ENCODE results near the gene MAPRE3. TPM values are rescaled to one million over a fixed set of nuclear protein-coding genes. Genes with fewer than 3 reads are reported as not detected.

The MAPRE3 gene
- total RNA-seq, 2 experiments from 2014 or later, result 1.6 to 1.7 TPM

- DNase-seq (no peak), ATAC-seq (no peak)
- intact Hi-C loops (cut with micrococcal nuclease), result no loop called here
- H3K36me3 Mint-ChIP-seq (ENCODE audit: low read depth), result no peaks in the 10 kb centered on the region
- peaks cover 1% of the 10 kb centered on the region for H3K27me3 Mint-ChIP-seq
- ChIA-PET POLR2A (no interaction called here), CTCF (interaction anchor here (1.6 to 3.0 kb wide), 3 partner anchors 9 to 162 kb away, joined by 6 to 17 read pairs (median 8); no protein-coding TSS in a partner anchor)
- peaks cover 2% of the 10 kb centered on the region for H3K4me1 Mint-ChIP-seq (ENCODE audit: low read depth)
- H3K27ac Mint-ChIP-seq, result no peak overlapping the region
- no peak overlapping the region for H3K4me3 Mint-ChIP-seq
- TF ChIP-seq, protein P1, sequence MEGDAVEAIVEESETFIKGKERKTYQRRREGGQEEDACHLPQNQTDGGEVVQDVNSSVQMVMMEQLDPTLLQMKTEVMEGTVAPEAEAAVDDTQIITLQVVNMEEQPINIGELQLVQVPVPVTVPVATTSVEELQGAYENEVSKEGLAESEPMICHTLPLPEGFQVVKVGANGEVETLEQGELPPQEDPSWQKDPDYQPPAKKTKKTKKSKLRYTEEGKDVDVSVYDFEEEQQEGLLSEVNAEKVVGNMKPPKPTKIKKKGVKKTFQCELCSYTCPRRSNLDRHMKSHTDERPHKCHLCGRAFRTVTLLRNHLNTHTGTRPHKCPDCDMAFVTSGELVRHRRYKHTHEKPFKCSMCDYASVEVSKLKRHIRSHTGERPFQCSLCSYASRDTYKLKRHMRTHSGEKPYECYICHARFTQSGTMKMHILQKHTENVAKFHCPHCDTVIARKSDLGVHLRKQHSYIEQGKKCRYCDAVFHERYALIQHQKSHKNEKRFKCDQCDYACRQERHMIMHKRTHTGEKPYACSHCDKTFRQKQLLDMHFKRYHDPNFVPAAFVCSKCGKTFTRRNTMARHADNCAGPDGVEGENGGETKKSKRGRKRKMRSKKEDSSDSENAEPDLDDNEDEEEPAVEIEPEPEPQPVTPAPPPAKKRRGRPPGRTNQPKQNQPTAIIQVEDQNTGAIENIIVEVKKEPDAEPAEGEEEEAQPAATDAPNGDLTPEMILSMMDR (IDR thresholded peaks at IDR 0.05), result no peak
- no peaks in the 10 kb centered on the region for H3K9me3 Mint-ChIP-seq
Observed at GRCh38 chr2:27007416-27008374, 37.3 kb downstream of the MAPRE3 start.

GRCh38 chr2:27008678-27009077 is 38.2 kb downstream of the MAPRE3 start:
- POLR2A ChIA-PET, result no interaction called here
- intact Hi-C loops (cut with micrococcal nuclease), result no loop called here
- H3K4me1 Mint-ChIP-seq (ENCODE audit: low read depth), result peaks cover 2% of the 10 kb centered on the region

GRCh38 chr2:27009083-27009482 is 38.6 kb downstream of the MAPRE3 start:
- intact Hi-C loops (cut with micrococcal nuclease), result no loop called here

More at GRCh38 chr2:27008678-27009077, 38.2 kb downstream of the MAPRE3 start:
- Mint-ChIP-seq H3K27ac (no peak overlapping the region), H3K9me3 (no peaks in the 10 kb centered on the region), H3K36me3 (ENCODE audit: low read depth) (no peaks in the 10 kb centered on the region), H3K4me3 (no peak overlapping the region), H3K27me3 (peaks cover 1% of the 10 kb centered on the region)
- TF ChIP-seq, protein P1 (IDR thresholded peaks at IDR 0.05), result no peak
- ATAC-seq (no peak), DNase-seq (no peak)
- CTCF ChIA-PET, result interaction anchor here (1.6 to 3.9 kb wide), 3 partner anchors 8 to 163 kb away, joined by 8 to 13 read pairs (median 8); no protein-coding TSS in a partner anchor

DNA sequence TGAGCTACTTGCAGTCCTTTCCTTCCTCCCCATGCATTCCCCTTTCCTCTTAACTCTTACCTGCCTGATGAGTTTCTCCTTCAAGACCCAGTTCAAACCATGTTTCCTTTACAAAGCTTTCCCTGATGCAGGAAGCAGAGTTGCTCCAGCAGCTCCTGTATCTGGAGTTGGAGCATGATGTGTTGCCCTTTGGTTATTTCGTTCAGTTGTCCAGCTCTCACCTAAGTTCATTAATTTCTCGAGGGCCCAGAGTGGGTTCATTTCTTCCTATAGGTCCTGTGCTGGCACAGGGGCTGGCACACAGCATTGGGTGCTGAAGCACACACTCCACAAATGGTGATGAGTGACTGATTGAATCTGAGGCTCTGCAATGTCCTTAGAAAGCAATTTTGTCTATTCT is 39.3 kb downstream of the MAPRE3 start:
- Mint-ChIP-seq H3K27me3 (peaks cover 1% of the 10 kb centered on the region), H3K36me3 (ENCODE audit: low read depth) (no peaks in the 10 kb centered on the region), H3K4me3 (no peak overlapping the region), H3K27ac (no peak overlapping the region), H3K4me1 (ENCODE audit: low read depth) (peaks cover 2% of the 10 kb centered on the region), H3K9me3 (no peaks in the 10 kb centered on the region)
- TF ChIP-seq, protein P1 (IDR thresholded peaks at IDR 0.05), result no peak
- ChIA-PET CTCF (interaction anchor here (0.6 to 3.9 kb wide), 4 partner anchors 48 to 182 kb away, joined by 3 to 13 read pairs (median 6); no protein-coding TSS in a partner anchor), POLR2A (interaction anchor here (0.7 to 1.1 kb wide), 2 partner anchors 11 to 634 kb away, joined by 3 to 4 read pairs; no protein-coding TSS in a partner anchor)
- intact Hi-C loops (cut with micrococcal nuclease), result loop anchor here (10.0 kb wide), 1 partner anchor 165 kb away; the partner anchor contains the start of gene DPYSL5
- DNase-seq (no peak), ATAC-seq (no peak)

More at GRCh38 chr2:27009083-27009482, 38.6 kb downstream of the MAPRE3 start:
- Mint-ChIP-seq H3K36me3 (ENCODE audit: low read depth) (no peaks in the 10 kb centered on the region), H3K27ac (no peak overlapping the region), H3K4me3 (no peak overlapping the region), H3K27me3 (peaks cover 1% of the 10 kb centered on the region), H3K4me1 (ENCODE audit: low read depth) (peaks cover 2% of the 10 kb centered on the region), H3K9me3 (no peaks in the 10 kb centered on the region)
- no peak for DNase-seq
- no peak for ATAC-seq
- POLR2A ChIA-PET, result interaction anchor here (0.7 to 1.1 kb wide), 2 partner anchors 10 to 635 kb away, joined by 3 to 4 read pairs; no protein-coding TSS in a partner anchor
- TF ChIP-seq, protein P1 (IDR thresholded peaks at IDR 0.05), result no peak
- CTCF ChIA-PET, result interaction anchor here (0.6 to 3.9 kb wide), 4 partner anchors 48 to 183 kb away, joined by 3 to 13 read pairs (median 6); no protein-coding TSS in a partner anchor

All from activated CD8-positive, alpha-beta T cell treated with anti-CD3 and anti-CD28 coated beads for 36 hours (primary cell).